Measurements from ENCODE around the gene NUP210. TPM values are rescaled to one million over a fixed set of nuclear protein-coding genes. Genes with fewer than 3 reads are reported as not detected.

Gene NUP210
- total RNA-seq (ENCODE audit: unreplicated experiment) = 3.0 TPM
- long read RNA-seq = 0 reads

- no peak for TF ChIP-seq CTCF (IDR thresholded peaks at IDR 0.05; ENCODE audit: unreplicated experiment)
- peak within 1 kb of the TSS; percentile 18 for H3K27ac Mint-ChIP-seq (ENCODE audit: unreplicated experiment)
These were observed at the start of gene NUP210 for GRCh38 chr3:13420045-13420830. NUP210 (minus strand) TSS chr3:13420322; CDS start chr3:13420226, 96 bp downstream.

GRCh38 chr3:13466781-13467180 lies 46.7 kb upstream of the NUP210 start:
- no peak for TF ChIP-seq CTCF (IDR thresholded peaks at IDR 0.05; ENCODE audit: unreplicated experiment)
- DNase-seq (ENCODE audit: low spot score) = no peak
- peaks cover 2% of the 10 kb centered on the region for H3K4me1 Mint-ChIP-seq (ENCODE audit: unreplicated experiment)
- no peaks in the 10 kb centered on the region for H3K36me3 Mint-ChIP-seq (ENCODE audit: low read depth, unreplicated experiment)
- H3K4me3 Mint-ChIP-seq (ENCODE audit: unreplicated experiment) = no peak overlapping the region
- no peaks in the 10 kb centered on the region for H3K9me3 Mint-ChIP-seq (ENCODE audit: unreplicated experiment)
- H3K27me3 Mint-ChIP-seq (ENCODE audit: unreplicated experiment) = no peaks in the 10 kb centered on the region
- no peak overlapping the region for H3K27ac Mint-ChIP-seq (ENCODE audit: unreplicated experiment)

More at GRCh38 chr3:13420045-13420830, at the start of gene NUP210:
- peak; percentile 26 for DNase-seq (ENCODE audit: low spot score)
- Mint-ChIP-seq H3K9me3 (ENCODE audit: unreplicated experiment) (no peaks in the 10 kb centered on the region), H3K36me3 (ENCODE audit: low read depth, unreplicated experiment) (no peaks in the 10 kb centered on the region), H3K4me3 (ENCODE audit: unreplicated experiment) (peak within 1 kb of the TSS; percentile 50), H3K4me1 (ENCODE audit: unreplicated experiment) (peaks cover 6% of the 10 kb centered on the region), H3K27me3 (ENCODE audit: unreplicated experiment) (peaks cover 4% of the 10 kb centered on the region)

GRCh38 chr3:13465236-13465873 lies 45.2 kb upstream of the NUP210 start:
- DNase-seq (ENCODE audit: low spot score) = no peak
- no peak for TF ChIP-seq CTCF (IDR thresholded peaks at IDR 0.05; ENCODE audit: unreplicated experiment)
- Mint-ChIP-seq H3K4me1 (ENCODE audit: unreplicated experiment) (no peaks in the 10 kb centered on the region), H3K36me3 (ENCODE audit: low read depth, unreplicated experiment) (no peaks in the 10 kb centered on the region), H3K4me3 (ENCODE audit: unreplicated experiment) (no peak overlapping the region), H3K27ac (ENCODE audit: unreplicated experiment) (no peak overlapping the region), H3K27me3 (ENCODE audit: unreplicated experiment) (no peaks in the 10 kb centered on the region), H3K9me3 (ENCODE audit: unreplicated experiment) (no peaks in the 10 kb centered on the region)

- Mint-ChIP-seq H3K4me3 (ENCODE audit: unreplicated experiment) (no peak overlapping the region), H3K4me1 (ENCODE audit: unreplicated experiment) (no peaks in the 10 kb centered on the region), H3K27me3 (ENCODE audit: unreplicated experiment) (no peaks in the 10 kb centered on the region), H3K27ac (ENCODE audit: unreplicated experiment) (no peak overlapping the region), H3K9me3 (ENCODE audit: unreplicated experiment) (no peaks in the 10 kb centered on the region), H3K36me3 (ENCODE audit: low read depth, unreplicated experiment) (no peaks in the 10 kb centered on the region)
- DNase-seq (ENCODE audit: low spot score) = no peak
- no peak for TF ChIP-seq CTCF (IDR thresholded peaks at IDR 0.05; ENCODE audit: unreplicated experiment)
These were observed 43.7 kb upstream of the NUP210 start for GRCh38 chr3:13463618-13464400.
